ENCODE results near the gene ZRANB1. TPM values are rescaled to one million over a fixed set of nuclear protein-coding genes. Genes with fewer than 3 reads are reported as not detected.
A peak's percentile ranks its signal among the peaks of the same experiment; 100 is the strongest.

ZRANB1 gene
- total RNA-seq, 1 donor from 2014 or later, result 18.7 TPM

GRCh38 chr10:124991835-124992234, 49.9 kb downstream of the ZRANB1 start:
- no peak for TF ChIP-seq CTCF (IDR thresholded peaks at IDR 0.05)
- Histone ChIP-seq H3K36me3 (peaks cover 98% of the 10 kb centered on the region), H3K27me3 (ENCODE audit: low read depth) (no peaks in the 10 kb centered on the region), H3K4me3 (no peak overlapping the region), H3K27ac (no peak overlapping the region), H3K9me3 (no peaks in the 10 kb centered on the region), H3K4me1 (no peaks in the 10 kb centered on the region)
- DNase-seq (no peak), ATAC-seq (no peak)
- intact Hi-C loops (cut with DNase I), result no loop called here

GRCh38 chr10:124992462-124993344, 50.8 kb downstream of the ZRANB1 start:
- intact Hi-C loops (cut with DNase I), result no loop called here
- no peaks in the 10 kb centered on the region for H3K4me1 ChIP-seq
- ATAC-seq (peak; percentile 67 to 75), DNase-seq (peak; percentile 51)
- H3K36me3 ChIP-seq, result peaks cover 98% of the 10 kb centered on the region
- H3K27ac ChIP-seq, result no peak overlapping the region
- no peaks in the 10 kb centered on the region for H3K9me3 ChIP-seq
- no peaks in the 10 kb centered on the region for H3K27me3 ChIP-seq (ENCODE audit: low read depth)
- TF ChIP-seq CTCF (IDR thresholded peaks at IDR 0.05), result peak; percentile 72
- H3K4me3 ChIP-seq, result no peak overlapping the region

GRCh38 chr10:124993345-124993708, 51.4 kb downstream of the ZRANB1 start:
- DNase-seq (no peak), ATAC-seq (no peak)
- Histone ChIP-seq H3K27ac (no peak overlapping the region), H3K27me3 (ENCODE audit: low read depth) (no peaks in the 10 kb centered on the region), H3K4me1 (peaks cover under 1% of the 10 kb centered on the region), H3K4me3 (no peak overlapping the region), H3K9me3 (no peaks in the 10 kb centered on the region), H3K36me3 (peaks cover 98% of the 10 kb centered on the region)
- intact Hi-C loops (cut with DNase I), result no loop called here
- TF ChIP-seq CTCF (IDR thresholded peaks at IDR 0.05), result no peak

GRCh38 chr10:124993736-124994451, 52.0 kb downstream of the ZRANB1 start:
- intact Hi-C loops (cut with DNase I), result no loop called here
- peak; percentile 39 for DNase-seq
- H3K36me3 ChIP-seq, result peaks cover 98% of the 10 kb centered on the region
- no peak overlapping the region for H3K4me3 ChIP-seq
- no peaks in the 10 kb centered on the region for H3K9me3 ChIP-seq
- H3K4me1 ChIP-seq, result peaks cover 6% of the 10 kb centered on the region
- no peak overlapping the region for H3K27ac ChIP-seq
- TF ChIP-seq CTCF (IDR thresholded peaks at IDR 0.05), result no peak
- no peak for ATAC-seq
- H3K27me3 ChIP-seq (ENCODE audit: low read depth), result no peaks in the 10 kb centered on the region

- intact Hi-C loops (cut with DNase I), result no loop called here
- no peak for ATAC-seq
Measured at GRCh38 chr10:124994573-124995473, 52.9 kb downstream of the ZRANB1 start.

More at GRCh38 chr10:124994573-124995473, 52.9 kb downstream of the ZRANB1 start:
- Histone ChIP-seq H3K27ac (no peak overlapping the region), H3K9me3 (no peaks in the 10 kb centered on the region), H3K4me3 (no peak overlapping the region), H3K36me3 (peaks cover 92% of the 10 kb centered on the region), H3K27me3 (ENCODE audit: low read depth) (no peaks in the 10 kb centered on the region), H3K4me1 (peaks cover 13% of the 10 kb centered on the region)
- DNase-seq, result peak; percentile 43
- TF ChIP-seq CTCF (IDR thresholded peaks at IDR 0.05), result no peak

Data from lower lobe of right lung (tissue), 2 donors.